Measurements from ENCODE around the gene ACTR5. TPM values are rescaled to one million over a fixed set of nuclear protein-coding genes. Genes with fewer than 3 reads are reported as not detected.
A peak's percentile ranks its signal among the peaks of the same experiment; 100 is the strongest.

The ACTR5 gene
- total RNA-seq, 5 donors from 2014 or later (not counting 1 experiment from before 2014, with no cell fraction given), result 15.8 to 20.1 (median 18.8) TPM

DNA sequence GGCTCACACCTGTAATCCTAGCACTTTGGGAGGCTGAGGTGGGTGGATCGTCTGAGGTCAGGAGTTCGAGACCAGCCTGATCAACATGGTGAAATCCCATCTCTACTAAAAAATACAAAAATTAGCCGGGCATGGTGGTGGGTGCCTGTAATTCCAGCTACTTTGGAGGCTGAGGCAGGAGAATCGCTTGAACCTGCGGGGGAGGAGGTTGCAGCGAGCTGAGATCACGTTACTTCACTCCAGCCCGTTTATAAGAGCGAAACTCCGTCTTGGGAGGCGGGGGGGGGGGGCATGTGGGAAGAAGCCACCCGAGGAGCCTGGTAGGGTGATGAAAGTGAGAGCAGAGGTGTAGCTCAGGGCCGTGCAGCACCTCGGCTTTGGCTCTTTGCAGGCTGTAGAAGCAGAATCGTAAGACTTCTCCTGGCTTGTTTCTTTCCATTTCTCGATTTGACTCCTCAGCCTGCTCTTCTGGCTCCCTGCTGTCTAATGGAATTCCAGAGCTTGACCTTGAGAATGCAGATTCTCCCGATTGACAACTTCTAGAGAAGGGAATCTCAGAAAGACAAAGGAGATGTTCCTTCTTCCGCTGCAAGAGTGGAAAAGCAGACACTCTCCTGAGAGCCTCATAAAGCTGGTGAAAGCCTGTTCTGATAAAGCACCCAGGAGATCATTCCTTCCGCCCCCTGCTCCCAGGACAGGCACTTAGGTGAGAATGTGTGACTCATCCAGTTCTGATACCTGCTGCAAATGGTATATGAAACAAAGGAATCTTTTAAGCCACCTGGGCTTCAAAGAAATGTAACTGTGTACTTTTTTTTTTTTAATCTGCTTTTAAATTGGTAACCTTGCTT, 31.2 kb downstream of the ACTR5 start:
- Histone ChIP-seq H3K9me3 (no peaks in the 10 kb centered on the region), H3K4me1 (ENCODE audit: control insufficient read depth in 1 of 2, extremely low read depth in 1 of 2, insufficient read depth in 2 of 2, low read length in 2 of 2) (peaks cover 3 to 5% of the 10 kb centered on the region in 2 experiments), H3K4me3 (ENCODE audit: control insufficient read depth in 1 of 2, extremely low read depth in 1 of 2, low read length in 1 of 2) (no peak overlapping the region), H3K27ac (ENCODE audit: low read length) (no peak overlapping the region), H3K27me3 (replicated peaks in 1 of 2; ENCODE audit: control insufficient read depth in 2 of 2, extremely low read depth in 1 of 2, insufficient read depth in 2 of 2, low read length in 1 of 2) (no peaks in the 10 kb centered on the region), H3K36me3 (ENCODE audit: control insufficient read depth in 2 of 2, extremely low read depth in 1 of 2, insufficient read depth in 1 of 2, low read length in 1 of 2) (no peaks in the 10 kb centered on the region)
- DNase-seq, result no peak
- Mint-ChIP-seq H3K27me3 (no peaks in the 10 kb centered on the region), H3K9me3 (no peaks in the 10 kb centered on the region), H3K4me1 (peaks cover 0 to 10% (median 5%) of the 10 kb centered on the region in 3 donors), H3K4me3 (no peak overlapping the region), H3K36me3 (peaks cover 8% of the 10 kb centered on the region), H3K27ac (peak overlapping the region in 1 of 2 donors; percentile 17)
- 63% methylated on average over 14 of the region's 19 CpGs for WGBS (ENCODE audit: insufficient coverage)
- CTCF ChIA-PET, result interaction anchor here in 1 of 2 donors (0.6 kb wide), 1 partner anchor 115 kb away, joined by 3 read pairs; no protein-coding TSS in a partner anchor
- POLR2A ChIA-PET, result no interaction called here
- no peak for ATAC-seq (replicated peaks in 1 of 4)

DNA sequence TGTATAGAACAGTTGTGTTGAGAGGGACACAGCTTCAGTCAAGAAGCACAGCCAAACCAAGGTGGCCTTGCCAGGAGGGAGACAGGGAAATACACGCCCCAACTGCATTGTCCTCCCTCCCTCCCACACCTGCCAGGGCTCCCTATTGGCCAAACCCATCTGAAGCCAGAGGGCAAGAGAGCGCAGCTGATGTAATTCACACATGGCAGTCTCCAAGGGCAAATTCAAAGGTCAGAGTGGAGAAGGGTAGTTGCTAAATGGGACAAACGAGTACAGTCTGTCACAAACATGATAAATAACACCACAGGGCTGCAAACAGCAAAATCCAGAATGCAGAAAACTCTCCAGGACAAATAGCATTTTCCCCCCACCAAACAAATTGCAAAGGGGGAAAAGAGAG, 34.0 kb downstream of the ACTR5 start:
- Mint-ChIP-seq H3K4me3 (no peak overlapping the region), H3K36me3 (no peaks in the 10 kb centered on the region), H3K27ac (no peak overlapping the region), H3K27me3 (no peaks in the 10 kb centered on the region), H3K9me3 (no peaks in the 10 kb centered on the region), H3K4me1 (peaks cover 0 to 7% (median 5%) of the 10 kb centered on the region in 3 donors)
- peaks cover 2 to 3% of the 10 kb centered on the region in 2 experiments for H3K4me1 ChIP-seq (ENCODE audit: control insufficient read depth in 1 of 2, extremely low read depth in 1 of 2, insufficient read depth in 2 of 2, low read length in 2 of 2)
- H3K27ac ChIP-seq (ENCODE audit: low read length), result no peak overlapping the region
- ATAC-seq (replicated peaks in 1 of 4) (no peak), DNase-seq (no peak)
- H3K36me3 ChIP-seq (ENCODE audit: control insufficient read depth in 2 of 2, extremely low read depth in 1 of 2, insufficient read depth in 1 of 2, low read length in 1 of 2), result no peaks in the 10 kb centered on the region
- peaks cover 0 to 2% of the 10 kb centered on the region in 2 experiments for H3K27me3 ChIP-seq (replicated peaks in 1 of 2; ENCODE audit: control insufficient read depth in 2 of 2, extremely low read depth in 1 of 2, insufficient read depth in 2 of 2, low read length in 1 of 2)
- POLR2A ChIA-PET, result no interaction called here
- no peaks in the 10 kb centered on the region for H3K9me3 ChIP-seq
- no peak overlapping the region for H3K4me3 ChIP-seq (ENCODE audit: control insufficient read depth in 1 of 2, extremely low read depth in 1 of 2, low read length in 1 of 2)
- CTCF ChIA-PET, result no interaction called here
- WGBS (ENCODE audit: insufficient coverage), result no CpG with 5 or more reads among the region's 3 CpGs

DNA sequence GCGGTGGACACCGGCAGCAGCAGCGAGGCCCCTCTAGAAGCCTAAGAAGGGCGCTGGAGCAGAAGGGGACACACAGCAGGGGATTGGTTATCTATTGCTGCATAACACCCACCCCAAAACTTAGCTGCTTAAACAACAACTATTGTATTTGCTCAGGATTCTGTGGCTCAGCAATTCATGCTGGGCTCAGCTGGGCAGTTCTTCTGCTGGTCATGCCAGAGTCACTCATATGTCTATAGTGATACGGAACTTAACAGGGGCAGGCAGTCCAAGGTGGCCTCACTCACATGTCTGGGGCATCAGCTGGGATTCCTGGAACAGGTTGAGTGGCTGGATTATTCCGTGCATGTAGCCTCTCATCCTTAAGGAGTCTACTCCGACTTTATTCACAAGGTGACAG, 39.6 kb downstream of the ACTR5 start:
- H3K4me3 ChIP-seq (ENCODE audit: control insufficient read depth in 1 of 2, extremely low read depth in 1 of 2, low read length in 1 of 2), result no peak overlapping the region
- ATAC-seq (replicated peaks in 1 of 4) (no peak), DNase-seq (no peak)
- Mint-ChIP-seq H3K27me3 (no peaks in the 10 kb centered on the region), H3K9me3 (no peaks in the 10 kb centered on the region), H3K4me3 (no peak overlapping the region), H3K36me3 (no peaks in the 10 kb centered on the region), H3K4me1 (peaks cover 4 to 7% (median 4%) of the 10 kb centered on the region in 3 donors), H3K27ac (no peak overlapping the region)
- 100% methylated on average over 7 of the region's 7 CpGs for WGBS (ENCODE audit: insufficient coverage)
- H3K9me3 ChIP-seq, result no peaks in the 10 kb centered on the region
- H3K4me1 ChIP-seq (ENCODE audit: control insufficient read depth in 1 of 2, extremely low read depth in 1 of 2, insufficient read depth in 2 of 2, low read length in 2 of 2), result peaks cover 0 to 5% of the 10 kb centered on the region in 2 experiments
- H3K27ac ChIP-seq (ENCODE audit: low read length), result no peak overlapping the region
- ChIA-PET POLR2A (interaction anchor here in 1 of 2 donors (0.9 kb wide), 1 partner anchor 19 kb away, joined by 6 read pairs; no protein-coding TSS in a partner anchor), CTCF (interaction anchor here (0.6 to 1.1 kb wide), 3 partner anchors 18 to 141 kb away, joined by 3 to 5 read pairs (median 3); no protein-coding TSS in a partner anchor)
- H3K36me3 ChIP-seq (ENCODE audit: control insufficient read depth in 2 of 2, extremely low read depth in 1 of 2, insufficient read depth in 1 of 2, low read length in 1 of 2), result no peaks in the 10 kb centered on the region
- peaks cover 0 to 2% of the 10 kb centered on the region in 2 experiments for H3K27me3 ChIP-seq (replicated peaks in 1 of 2; ENCODE audit: control insufficient read depth in 2 of 2, extremely low read depth in 1 of 2, insufficient read depth in 2 of 2, low read length in 1 of 2)

DNA sequence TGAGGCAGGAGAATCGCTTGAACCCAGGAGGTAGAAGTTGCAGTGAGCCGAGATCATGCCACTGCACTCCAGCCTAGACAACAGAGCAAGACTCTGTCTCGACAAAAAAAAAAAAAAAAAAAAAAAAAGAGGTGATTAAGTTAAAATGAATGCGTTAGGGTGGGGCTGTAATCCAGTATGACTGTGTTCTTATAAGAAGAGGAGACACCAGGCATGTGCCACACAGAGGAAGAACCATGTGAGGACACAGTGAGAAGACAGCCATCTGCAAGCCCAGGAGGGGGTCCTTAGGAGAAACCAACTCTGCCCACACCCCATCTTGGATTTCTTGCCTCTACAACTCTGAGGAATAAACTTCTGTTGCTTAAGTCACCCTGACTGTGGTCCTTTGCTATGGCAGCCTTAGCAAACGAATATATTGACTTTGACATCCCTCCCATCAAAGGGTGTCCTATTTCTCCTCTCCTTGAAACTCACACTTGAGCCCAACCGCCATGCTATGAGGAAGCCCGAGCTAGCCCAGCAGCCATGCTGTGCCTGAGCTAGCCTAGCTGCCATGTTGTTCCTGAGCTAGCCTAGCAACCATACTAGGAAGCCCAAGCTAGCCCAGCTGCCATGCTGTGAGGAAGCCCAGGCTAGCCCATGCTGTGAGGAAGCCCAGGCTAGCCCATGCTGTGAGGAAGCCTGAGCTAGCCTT, 41.4 kb downstream of the ACTR5 start:
- peaks cover 0 to 9% of the 10 kb centered on the region in 2 experiments for H3K4me1 ChIP-seq (ENCODE audit: control insufficient read depth in 1 of 2, extremely low read depth in 1 of 2, insufficient read depth in 2 of 2, low read length in 2 of 2)
- Mint-ChIP-seq H3K27ac (no peak overlapping the region), H3K27me3 (no peaks in the 10 kb centered on the region), H3K4me1 (peaks cover 7 to 10% (median 7%) of the 10 kb centered on the region in 3 donors), H3K4me3 (no peak overlapping the region), H3K36me3 (no peaks in the 10 kb centered on the region), H3K9me3 (no peaks in the 10 kb centered on the region)
- peaks cover 0 to 2% of the 10 kb centered on the region in 2 experiments for H3K27me3 ChIP-seq (replicated peaks in 1 of 2; ENCODE audit: control insufficient read depth in 2 of 2, extremely low read depth in 1 of 2, insufficient read depth in 2 of 2, low read length in 1 of 2)
- ChIA-PET CTCF (interaction anchor here (0.6 to 1.2 kb wide), 11 partner anchors 12 to 172 kb away, joined by 3 to 5 read pairs (median 3); partner anchors contain the start of genes DHX35 (in 1 of the 2) and PPP1R16B (in 1 of the 2)), POLR2A (interaction anchor here (0.5 to 0.6 kb wide), 3 partner anchors 12 to 87 kb away, joined by 3 read pairs; no protein-coding TSS in a partner anchor)
- no peak overlapping the region for H3K27ac ChIP-seq (ENCODE audit: low read length)
- no peaks in the 10 kb centered on the region for H3K9me3 ChIP-seq
- no peaks in the 10 kb centered on the region for H3K36me3 ChIP-seq (ENCODE audit: control insufficient read depth in 2 of 2, extremely low read depth in 1 of 2, insufficient read depth in 1 of 2, low read length in 1 of 2)
- no peak for ATAC-seq (replicated peaks in 1 of 4)
- 97% methylated on average over 3 of the region's 7 CpGs for WGBS (ENCODE audit: insufficient coverage)
- DNase-seq, result no peak
- H3K4me3 ChIP-seq (ENCODE audit: control insufficient read depth in 1 of 2, extremely low read depth in 1 of 2, low read length in 1 of 2), result no peak overlapping the region

DNA sequence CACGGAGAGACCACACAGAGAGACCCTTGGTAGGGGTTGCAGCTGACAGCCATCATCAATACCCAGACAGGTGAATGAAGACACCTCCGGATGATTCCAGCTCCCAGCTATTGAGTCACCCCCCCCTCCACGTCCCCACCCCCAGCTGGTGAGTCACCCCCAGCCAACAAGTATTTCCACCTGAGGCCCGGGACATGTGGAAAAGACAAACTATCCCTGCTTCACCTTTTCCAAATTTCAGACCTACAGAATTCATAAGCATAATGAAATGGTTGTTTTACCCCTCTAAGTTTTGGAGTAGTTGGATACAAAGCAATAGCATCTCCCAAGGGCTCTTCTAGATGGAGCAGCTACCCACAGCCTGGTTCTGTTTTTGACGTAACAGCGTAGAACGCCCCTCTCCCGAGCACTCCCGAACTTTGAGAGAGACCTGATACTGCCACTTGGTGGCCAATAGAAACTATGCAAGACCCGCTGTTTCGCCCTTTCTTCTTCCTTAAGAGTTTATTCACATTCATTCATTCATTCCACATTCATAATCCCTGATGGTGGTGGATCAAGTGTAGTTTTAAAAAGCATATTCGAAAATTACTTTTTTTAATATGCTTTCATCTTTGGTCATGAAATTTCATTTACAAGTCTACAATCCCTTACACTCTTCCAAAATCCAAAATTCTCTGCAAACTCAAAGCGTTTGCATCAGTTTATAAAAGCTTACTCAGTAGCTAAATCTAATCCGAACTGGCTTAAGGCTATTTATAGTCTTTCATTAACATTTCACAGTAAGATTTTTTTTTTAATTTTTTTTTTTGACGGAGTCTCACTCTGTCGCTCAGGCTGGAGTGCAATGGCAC, 42.2 kb downstream of the ACTR5 start:
- H3K27ac ChIP-seq (ENCODE audit: low read length), result no peak overlapping the region
- no peak overlapping the region for H3K4me3 ChIP-seq (ENCODE audit: control insufficient read depth in 1 of 2, extremely low read depth in 1 of 2, low read length in 1 of 2)
- H3K36me3 ChIP-seq (ENCODE audit: control insufficient read depth in 2 of 2, extremely low read depth in 1 of 2, insufficient read depth in 1 of 2, low read length in 1 of 2), result no peaks in the 10 kb centered on the region
- peak; percentile 55 to 95 (median 60) for ATAC-seq (replicated peaks in 1 of 4)
- POLR2A ChIA-PET, result interaction anchor here (0.5 to 0.6 kb wide), 4 partner anchors 13 to 86 kb away, joined by 3 to 10 read pairs (median 3); no protein-coding TSS in a partner anchor
- H3K27me3 ChIP-seq (replicated peaks in 1 of 2; ENCODE audit: control insufficient read depth in 2 of 2, extremely low read depth in 1 of 2, insufficient read depth in 2 of 2, low read length in 1 of 2), result peaks cover 0 to 2% of the 10 kb centered on the region in 2 experiments
- no peaks in the 10 kb centered on the region for H3K9me3 Mint-ChIP-seq
- peaks cover 7 to 10% (median 7%) of the 10 kb centered on the region in 3 donors for H3K4me1 Mint-ChIP-seq
- peak in 25 of 35 experiments; percentile 20 to 77 (median 41) for DNase-seq
- CTCF ChIA-PET, result interaction anchor here (0.6 to 1.2 kb wide), 14 partner anchors 13 to 172 kb away, joined by 3 to 6 read pairs (median 3); partner anchors contain the start of genes DHX35 (in 1 of the 2) and PPP1R16B (in 1 of the 2)
- H3K27ac Mint-ChIP-seq, result no peak overlapping the region
- no peaks in the 10 kb centered on the region for H3K9me3 ChIP-seq
- peak overlapping the region in 1 of 3 donors; percentile 34 for H3K4me3 Mint-ChIP-seq
- 89% methylated on average over 3 of the region's 16 CpGs for WGBS (ENCODE audit: insufficient coverage)
- H3K36me3 Mint-ChIP-seq, result no peaks in the 10 kb centered on the region
- no peaks in the 10 kb centered on the region for H3K27me3 Mint-ChIP-seq
- peaks cover 0 to 9% of the 10 kb centered on the region in 2 experiments for H3K4me1 ChIP-seq (ENCODE audit: control insufficient read depth in 1 of 2, extremely low read depth in 1 of 2, insufficient read depth in 2 of 2, low read length in 2 of 2)

Data from T-cell (primary cell).